Measurements from ENCODE around the gene NCAN.

NCAN gene

DNA sequence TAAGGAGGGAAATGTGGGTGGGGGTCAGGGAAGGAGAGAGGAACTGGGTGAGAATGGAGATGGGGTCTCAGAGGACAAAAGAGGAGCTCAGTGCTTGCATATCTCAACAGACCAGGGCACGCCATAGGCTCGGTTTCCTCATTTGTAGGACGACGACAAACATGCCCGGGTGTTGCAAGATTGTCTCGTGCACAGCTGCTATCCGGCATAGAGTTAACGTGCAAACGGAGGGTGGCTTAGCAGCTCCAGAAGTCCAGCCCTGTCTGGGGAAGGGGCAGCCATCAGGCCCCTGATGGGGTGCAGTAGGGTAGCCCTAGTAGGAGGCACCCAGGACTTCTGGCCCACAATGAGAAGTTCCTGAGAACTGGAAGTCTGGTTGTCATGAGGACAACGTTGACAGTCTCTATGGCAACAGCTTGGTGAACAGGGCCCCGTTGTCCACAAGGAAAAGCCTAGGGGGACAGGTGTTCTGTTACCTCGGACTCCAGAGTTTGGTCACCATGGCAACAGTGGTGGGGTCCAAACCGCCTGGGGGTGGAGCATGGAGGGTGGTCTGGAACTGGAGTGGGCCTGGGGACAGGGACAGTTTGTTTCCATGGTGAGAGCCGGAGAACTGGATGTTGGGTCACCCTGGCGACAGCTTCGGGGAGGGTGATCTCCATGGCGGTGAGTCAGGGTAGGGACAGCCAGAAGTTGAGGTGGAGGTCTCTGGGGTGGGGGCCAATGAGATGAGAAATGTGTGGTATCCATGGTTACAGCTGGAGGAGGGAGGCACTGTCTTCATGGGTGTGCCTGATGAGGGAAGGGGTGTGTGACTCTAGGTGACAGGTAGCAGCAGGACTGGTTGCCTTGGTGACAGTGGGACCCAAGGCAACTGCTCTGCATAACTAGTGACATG is 44.6 kb downstream of the NCAN start:
- peak; percentile 80 for TF ChIP-seq MYC (IDR thresholded peaks at IDR 0.05; ENCODE audit: low read depth, low read length)
- TF ChIP-seq, protein P1, sequence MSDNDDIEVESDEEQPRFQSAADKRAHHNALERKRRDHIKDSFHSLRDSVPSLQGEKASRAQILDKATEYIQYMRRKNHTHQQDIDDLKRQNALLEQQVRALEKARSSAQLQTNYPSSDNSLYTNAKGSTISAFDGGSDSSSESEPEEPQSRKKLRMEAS (IDR thresholded peaks at IDR 0.05; ENCODE audit: low read depth, low read length) = peak; percentile 83
- TF ChIP-seq, protein P2, sequence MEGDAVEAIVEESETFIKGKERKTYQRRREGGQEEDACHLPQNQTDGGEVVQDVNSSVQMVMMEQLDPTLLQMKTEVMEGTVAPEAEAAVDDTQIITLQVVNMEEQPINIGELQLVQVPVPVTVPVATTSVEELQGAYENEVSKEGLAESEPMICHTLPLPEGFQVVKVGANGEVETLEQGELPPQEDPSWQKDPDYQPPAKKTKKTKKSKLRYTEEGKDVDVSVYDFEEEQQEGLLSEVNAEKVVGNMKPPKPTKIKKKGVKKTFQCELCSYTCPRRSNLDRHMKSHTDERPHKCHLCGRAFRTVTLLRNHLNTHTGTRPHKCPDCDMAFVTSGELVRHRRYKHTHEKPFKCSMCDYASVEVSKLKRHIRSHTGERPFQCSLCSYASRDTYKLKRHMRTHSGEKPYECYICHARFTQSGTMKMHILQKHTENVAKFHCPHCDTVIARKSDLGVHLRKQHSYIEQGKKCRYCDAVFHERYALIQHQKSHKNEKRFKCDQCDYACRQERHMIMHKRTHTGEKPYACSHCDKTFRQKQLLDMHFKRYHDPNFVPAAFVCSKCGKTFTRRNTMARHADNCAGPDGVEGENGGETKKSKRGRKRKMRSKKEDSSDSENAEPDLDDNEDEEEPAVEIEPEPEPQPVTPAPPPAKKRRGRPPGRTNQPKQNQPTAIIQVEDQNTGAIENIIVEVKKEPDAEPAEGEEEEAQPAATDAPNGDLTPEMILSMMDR (IDR thresholded peaks at IDR 0.05; ENCODE audit: low read depth, low read length) = no peak
- TF ChIP-seq POLR2A (IDR thresholded peaks at IDR 0.05; ENCODE audit: extremely low read depth, insufficient read length) = no peak
- peak; percentile 79 for DNase-seq (ENCODE audit: low read depth)
- no peak overlapping the region for H3K4me3 ChIP-seq (ENCODE audit: low read depth, low read length)

DNA sequence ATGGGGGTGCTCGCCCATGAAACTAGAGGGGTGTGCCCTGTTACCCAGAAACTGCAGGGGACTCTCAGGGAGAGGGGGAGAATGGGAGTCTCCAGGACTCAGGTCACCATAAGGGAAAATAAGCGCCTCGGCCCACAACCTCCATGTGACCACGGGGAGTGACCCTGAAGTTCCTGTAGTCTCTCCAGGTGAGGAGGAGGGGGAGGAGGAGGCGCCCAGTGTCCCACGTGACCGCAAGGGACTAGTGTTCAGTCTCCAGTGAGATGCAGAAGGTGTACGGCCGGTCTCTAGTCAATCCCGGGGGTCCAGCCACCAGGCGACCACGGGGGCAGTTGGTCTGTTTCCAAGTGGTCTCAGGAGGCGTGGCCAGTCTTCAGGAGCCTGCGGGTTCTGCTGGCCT is 45.4 kb downstream of the NCAN start:
- no peak for DNase-seq (ENCODE audit: low read depth)
- no peak overlapping the region for H3K4me3 ChIP-seq (ENCODE audit: low read depth, low read length)
- TF ChIP-seq, protein P2 (IDR thresholded peaks at IDR 0.05; ENCODE audit: low read depth, low read length) = no peak
- TF ChIP-seq POLR2A (IDR thresholded peaks at IDR 0.05; ENCODE audit: extremely low read depth, insufficient read length) (no peak), MYC (IDR thresholded peaks at IDR 0.05; ENCODE audit: low read depth, low read length) (no peak)
- TF ChIP-seq, protein P1 (IDR thresholded peaks at IDR 0.05; ENCODE audit: low read depth, low read length) = no peak

DNA sequence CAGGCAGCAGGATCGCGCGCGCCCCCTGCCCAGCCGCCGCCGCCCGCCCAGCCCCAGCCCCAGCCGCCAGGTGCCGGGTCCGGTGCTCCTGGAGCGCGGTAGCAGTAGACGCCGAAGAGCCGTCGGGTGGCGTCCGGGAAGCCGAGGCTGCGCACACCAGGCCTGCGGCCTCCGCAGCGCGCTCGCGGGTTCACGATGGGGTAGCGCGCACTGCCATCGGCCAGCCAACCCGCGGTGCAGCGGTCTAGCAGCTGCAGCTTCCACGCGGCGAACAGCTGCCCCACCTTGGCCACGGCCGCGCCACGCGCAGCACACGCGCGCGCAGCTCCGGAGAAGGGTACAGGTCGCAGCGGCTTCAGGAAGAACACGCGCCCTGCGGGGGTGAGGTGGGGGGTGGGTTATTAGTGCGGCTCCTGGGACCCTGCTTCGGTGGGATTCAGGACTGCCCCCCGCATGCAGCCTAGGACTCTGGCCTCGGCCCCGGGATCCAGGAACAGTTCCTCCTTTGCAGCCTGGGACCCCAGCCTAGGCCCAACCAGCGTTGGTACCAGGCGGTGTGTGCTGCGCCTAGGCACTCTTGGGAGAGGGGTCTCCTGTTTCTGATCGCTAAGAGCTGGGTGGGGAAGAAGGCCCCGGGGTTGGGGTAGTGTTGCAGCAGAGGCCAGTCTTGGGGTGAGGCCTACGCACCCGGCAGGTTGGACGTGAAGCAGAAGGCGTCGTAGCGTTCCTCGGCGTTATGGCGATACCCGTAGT is 46.3 kb downstream of the NCAN start:
- no peak for DNase-seq (ENCODE audit: low read depth)
- H3K4me3 ChIP-seq (ENCODE audit: low read depth, low read length) = no peak overlapping the region
- TF ChIP-seq, protein P1 (IDR thresholded peaks at IDR 0.05; ENCODE audit: low read depth, low read length) = no peak
- TF ChIP-seq, protein P2 (IDR thresholded peaks at IDR 0.05; ENCODE audit: low read depth, low read length) = no peak
- TF ChIP-seq POLR2A (IDR thresholded peaks at IDR 0.05; ENCODE audit: extremely low read depth, insufficient read length) = no peak

DNA sequence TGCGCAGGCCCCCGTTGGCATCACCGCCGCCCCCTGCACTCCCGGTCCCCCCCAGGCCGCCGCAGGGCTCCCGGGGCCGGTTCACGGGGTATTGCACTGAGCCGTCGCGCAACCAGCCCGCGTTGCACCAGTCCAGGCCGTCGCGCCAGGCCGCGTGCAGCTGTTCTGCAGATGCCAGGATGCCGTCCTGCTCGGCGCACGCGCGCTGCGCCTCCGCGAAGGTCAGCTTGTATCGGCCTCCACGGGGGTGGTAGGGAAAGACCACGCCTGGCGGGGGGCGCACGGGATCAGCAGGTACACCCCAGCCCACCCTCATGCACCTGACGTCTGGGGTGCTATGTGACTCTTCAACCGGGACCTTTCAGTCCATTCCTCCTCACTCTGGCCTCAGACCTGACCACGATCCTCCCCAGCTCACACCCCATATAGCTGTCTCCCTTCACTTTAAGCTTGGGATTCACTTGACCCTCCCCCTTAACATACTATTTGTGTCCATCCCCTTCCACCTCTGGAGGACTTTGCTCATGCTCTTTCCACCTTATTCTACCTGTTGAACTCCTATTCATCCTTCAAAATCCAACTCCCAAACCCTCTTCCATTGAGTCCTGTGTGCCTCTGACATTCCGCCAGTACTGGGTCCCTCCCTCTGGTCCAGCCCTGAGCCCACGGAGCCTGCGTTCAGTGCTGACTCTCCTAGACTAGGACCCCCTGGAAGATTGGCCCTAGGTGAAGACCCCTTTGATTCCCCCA is 47.0 kb downstream of the NCAN start:
- H3K4me3 ChIP-seq (ENCODE audit: low read depth, low read length) = no peak overlapping the region
- DNase-seq (ENCODE audit: low read depth) = no peak
- TF ChIP-seq, protein P1 (IDR thresholded peaks at IDR 0.05; ENCODE audit: low read depth, low read length) = no peak
- TF ChIP-seq, protein P2 (IDR thresholded peaks at IDR 0.05; ENCODE audit: low read depth, low read length) = no peak
- TF ChIP-seq POLR2A (IDR thresholded peaks at IDR 0.05; ENCODE audit: extremely low read depth, insufficient read length) = no peak
- no peak for TF ChIP-seq MYC (IDR thresholded peaks at IDR 0.05; ENCODE audit: low read depth, low read length)

DNA sequence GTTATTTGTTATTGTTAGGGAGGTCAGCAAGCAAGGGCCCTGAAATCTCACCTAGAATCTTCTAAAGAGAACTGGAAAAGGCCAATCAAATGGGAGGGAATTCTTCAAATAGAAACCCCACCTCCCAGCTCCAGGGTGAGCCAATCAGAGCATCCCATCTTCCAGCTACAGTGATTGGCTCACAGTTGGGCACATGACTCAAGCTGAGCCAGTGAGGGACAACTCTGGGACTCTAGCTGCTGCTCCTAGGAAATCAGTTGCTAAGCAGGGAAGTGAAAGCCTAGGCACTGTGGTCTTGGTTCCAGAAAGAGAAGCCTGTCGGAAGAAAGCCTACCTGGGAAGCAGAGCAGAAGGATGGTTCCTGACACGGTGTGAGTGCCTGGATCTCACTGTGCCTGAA is 48.0 kb downstream of the NCAN start:
- DNase-seq (ENCODE audit: low read depth) = peak; percentile 78
- TF ChIP-seq, protein P1 (IDR thresholded peaks at IDR 0.05; ENCODE audit: low read depth, low read length) = 0 out of 2 replicates have a peak, but pooled peaks have one; percentile 21
- TF ChIP-seq MYC (IDR thresholded peaks at IDR 0.05; ENCODE audit: low read depth, low read length) = no peak
- TF ChIP-seq, protein P2 (IDR thresholded peaks at IDR 0.05; ENCODE audit: low read depth, low read length) = no peak
- H3K4me3 ChIP-seq (ENCODE audit: low read depth, low read length) = no peak overlapping the region

Measured in NB4 (cell line).